Activated CD4-positive, alpha-beta memory T cell treated with anti-CD3 and anti-CD28 coated beads, Interleukin-2, amount 10 ng/mL, durations not matched to agents 7 days and 5 days (primary cell): ENCODE measurements around the gene BCAM. TPM values are rescaled to one million over a fixed set of nuclear protein-coding genes. Genes with fewer than 3 reads are reported as not detected.
"Not testable (repeated sequence)": the region's sequence is repeated elsewhere in the genome, so short reads cannot be mapped to it uniquely, and the experiment has no call there.

Experiments used
- CTCF ChIA-PET: fragments of 350-600 bp; sonication (Branson Sonifier 250); formaldehyde crosslinking; loops from one replicate; lab custom pipeline; 2021; ENCODE audit warnings: antibody characterized with exemption, inconsistent platforms; lab: Charles Lee
- POLR2A ChIA-PET: fragments of 350-600 bp; sonication (Branson Sonifier 250); formaldehyde crosslinking; loops from one replicate; lab custom pipeline; 2021; ENCODE audit warnings: antibody characterized with exemption; lab: Charles Lee
- DNase-seq: peaks from one replicate; pipeline ENCODE4 v3.0.0-alpha.2; 2020
- H3K27ac Mint-ChIP-seq: one replicate; pipeline ENCODE4 v1.8.0; 2021; ENCODE audit warnings: mild to moderate bottlenecking, mixed read lengths
- H3K27me3 Mint-ChIP-seq: one replicate; pipeline ENCODE4 v1.8.0; 2021; ENCODE audit warnings: mixed read lengths
- H3K36me3 Mint-ChIP-seq: one replicate; pipeline ENCODE4 v1.8.0; 2021; ENCODE audit warnings: low read depth, mixed read lengths
- H3K4me1 Mint-ChIP-seq: one replicate; pipeline ENCODE4 v1.8.0; 2021; ENCODE audit warnings: mixed read lengths
- H3K4me3 Mint-ChIP-seq: one replicate; pipeline ENCODE4 v1.8.0; 2021; ENCODE audit warnings: mild to moderate bottlenecking, mixed read lengths
- H3K9me3 Mint-ChIP-seq: one replicate; pipeline ENCODE4 v1.8.0; 2021; ENCODE audit warnings: mixed read lengths
- total RNA-seq, 2 experiments: library from RNA; stranded (reverse); gene quantifications; one replicate each; pipeline ENCODE4 v1.2.3, GENCODE V29; 2021

Gene BCAM, protein sequence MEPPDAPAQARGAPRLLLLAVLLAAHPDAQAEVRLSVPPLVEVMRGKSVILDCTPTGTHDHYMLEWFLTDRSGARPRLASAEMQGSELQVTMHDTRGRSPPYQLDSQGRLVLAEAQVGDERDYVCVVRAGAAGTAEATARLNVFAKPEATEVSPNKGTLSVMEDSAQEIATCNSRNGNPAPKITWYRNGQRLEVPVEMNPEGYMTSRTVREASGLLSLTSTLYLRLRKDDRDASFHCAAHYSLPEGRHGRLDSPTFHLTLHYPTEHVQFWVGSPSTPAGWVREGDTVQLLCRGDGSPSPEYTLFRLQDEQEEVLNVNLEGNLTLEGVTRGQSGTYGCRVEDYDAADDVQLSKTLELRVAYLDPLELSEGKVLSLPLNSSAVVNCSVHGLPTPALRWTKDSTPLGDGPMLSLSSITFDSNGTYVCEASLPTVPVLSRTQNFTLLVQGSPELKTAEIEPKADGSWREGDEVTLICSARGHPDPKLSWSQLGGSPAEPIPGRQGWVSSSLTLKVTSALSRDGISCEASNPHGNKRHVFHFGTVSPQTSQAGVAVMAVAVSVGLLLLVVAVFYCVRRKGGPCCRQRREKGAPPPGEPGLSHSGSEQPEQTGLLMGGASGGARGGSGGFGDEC
- total RNA-seq = not detected

DNA sequence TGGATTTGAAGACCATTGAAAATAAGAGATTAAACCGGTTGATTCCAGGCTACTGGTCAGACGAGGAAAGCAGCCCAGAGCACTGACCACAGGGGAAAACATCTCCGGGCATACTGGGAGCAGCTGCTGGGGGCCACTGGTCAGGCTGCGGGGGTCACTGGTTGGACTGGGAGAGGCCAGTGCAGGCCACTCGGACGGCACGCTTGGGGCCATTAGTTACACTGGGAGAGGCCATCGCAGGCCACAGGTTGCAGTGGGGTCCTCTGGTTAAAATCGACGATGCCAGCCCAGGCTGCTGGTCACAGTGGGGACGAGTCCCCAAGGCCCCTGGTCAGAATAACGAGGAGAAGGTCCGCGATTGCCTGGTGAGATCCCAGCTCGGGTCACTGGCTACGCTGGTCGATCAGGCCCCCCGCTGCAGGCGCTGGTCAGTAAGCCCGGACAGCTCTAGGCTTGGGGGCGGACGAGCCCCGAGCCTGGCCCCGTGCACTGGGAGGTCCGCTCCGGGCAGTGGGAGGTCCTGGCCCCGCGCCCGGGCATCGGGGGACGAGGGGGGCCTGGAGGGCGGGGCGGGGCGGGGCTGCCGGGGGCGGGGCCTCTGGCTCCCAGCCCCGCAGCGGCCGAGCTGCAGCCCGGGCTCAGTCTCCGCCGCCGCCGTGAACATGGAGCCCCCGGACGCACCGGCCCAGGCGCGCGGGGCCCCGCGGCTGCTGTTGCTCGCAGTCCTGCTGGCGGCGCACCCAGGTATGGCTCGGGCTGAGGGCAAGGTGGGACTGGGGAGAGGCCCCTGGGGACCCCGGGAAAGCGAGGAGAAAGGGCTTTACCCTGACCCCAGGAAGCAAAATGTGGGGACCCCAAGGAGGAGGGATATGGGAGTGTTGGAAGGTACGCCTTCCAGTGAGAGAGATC is at the start of gene BCAM:
Gene BCAM (plus strand): TSS at position 641 of the 909 bp plus-strand sequence. CDS start 22 bp downstream, at position 663.
- DNase-seq = no peak
- Mint-ChIP-seq H3K4me3 (no peak within 1 kb of the TSS), H3K9me3 (no peaks in the 10 kb centered on the region), H3K36me3 (no peaks in the 10 kb centered on the region), H3K4me1 (no peaks in the 10 kb centered on the region), H3K27me3 (peaks cover 18% of the 10 kb centered on the region), H3K27ac (no peak within 1 kb of the TSS)
- CTCF ChIA-PET = no interaction called here
- POLR2A ChIA-PET = interaction anchor here (1.3 kb wide), 1 partner anchor 10 kb away, joined by 3 read pairs; no protein-coding TSS in a partner anchor

DNA sequence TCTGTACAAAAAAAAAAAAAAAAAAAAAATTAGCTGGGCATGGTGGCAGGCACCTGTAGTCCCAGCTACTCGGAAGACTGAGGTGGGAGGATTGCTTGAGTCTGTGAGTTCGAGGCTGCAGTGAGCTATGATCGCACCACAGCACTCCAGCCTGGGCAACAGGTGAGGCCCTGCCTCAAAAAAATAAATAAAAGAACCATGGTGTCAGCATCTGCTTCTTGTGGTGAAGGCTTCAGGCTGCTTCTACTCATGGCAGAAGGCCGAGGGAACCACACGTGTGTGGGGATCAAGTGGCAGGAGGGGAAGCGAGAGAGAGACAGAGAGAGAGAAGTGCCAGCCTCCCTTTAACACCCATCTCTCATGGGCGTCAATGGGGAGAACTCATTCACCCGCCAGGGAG is 46.9 kb upstream of the BCAM start:
- Mint-ChIP-seq H3K27me3 (no peaks in the 10 kb centered on the region), H3K9me3 (no peaks in the 10 kb centered on the region), H3K36me3 (peaks cover 43% of the 10 kb centered on the region), H3K27ac (no peak overlapping the region), H3K4me1 (peaks cover 50% of the 10 kb centered on the region), H3K4me3 (no peak overlapping the region)
- no peak for DNase-seq
- ChIA-PET POLR2A (interaction anchor here (0.9 to 1.5 kb wide), 2 partner anchors 9 to 38 kb away, joined by 3 read pairs; no protein-coding TSS in a partner anchor), CTCF (interaction anchor here (0.7 kb wide), 1 partner anchor 375 kb away, joined by 3 read pairs; no protein-coding TSS in a partner anchor)

- CTCF ChIA-PET = interaction anchor here (1.3 to 5.8 kb wide), 4 partner anchors 10 to 108 kb away, joined by 3 to 42 read pairs (median 5); no protein-coding TSS in a partner anchor
- peaks cover 31% of the 10 kb centered on the region for H3K36me3 Mint-ChIP-seq
- no peak overlapping the region for H3K27ac Mint-ChIP-seq
- H3K9me3 Mint-ChIP-seq = peaks cover 3% of the 10 kb centered on the region
- POLR2A ChIA-PET = interaction anchor here (1.2 to 3.6 kb wide), 2 partner anchors 12 kb away, joined by 5 to 20 read pairs; no protein-coding TSS in a partner anchor
- H3K4me3 Mint-ChIP-seq = no peak overlapping the region
- no peak for DNase-seq
- H3K4me1 Mint-ChIP-seq = peaks cover 61% of the 10 kb centered on the region
- peaks cover 2% of the 10 kb centered on the region for H3K27me3 Mint-ChIP-seq
Measured at GRCh38 chr19:44765033-44765948, 43.6 kb upstream of the BCAM start.

- H3K27me3 Mint-ChIP-seq = peaks cover 2% of the 10 kb centered on the region
- ChIA-PET POLR2A (interaction anchor here (3.6 kb wide), 1 partner anchor 13 kb away, joined by 20 read pairs; no protein-coding TSS in a partner anchor), CTCF (interaction anchor here (0.5 to 5.8 kb wide), 6 partner anchors 11 to 109 kb away, joined by 3 to 42 read pairs (median 4); no protein-coding TSS in a partner anchor)
- no peak overlapping the region for H3K4me3 Mint-ChIP-seq
- no peak overlapping the region for H3K27ac Mint-ChIP-seq
- H3K4me1 Mint-ChIP-seq = peaks cover 62% of the 10 kb centered on the region
- peaks cover 3% of the 10 kb centered on the region for H3K9me3 Mint-ChIP-seq
- no peak for DNase-seq
- H3K36me3 Mint-ChIP-seq = peaks cover 27% of the 10 kb centered on the region
Measured at GRCh38 chr19:44765949-44766335, 43.0 kb upstream of the BCAM start.

DNA sequence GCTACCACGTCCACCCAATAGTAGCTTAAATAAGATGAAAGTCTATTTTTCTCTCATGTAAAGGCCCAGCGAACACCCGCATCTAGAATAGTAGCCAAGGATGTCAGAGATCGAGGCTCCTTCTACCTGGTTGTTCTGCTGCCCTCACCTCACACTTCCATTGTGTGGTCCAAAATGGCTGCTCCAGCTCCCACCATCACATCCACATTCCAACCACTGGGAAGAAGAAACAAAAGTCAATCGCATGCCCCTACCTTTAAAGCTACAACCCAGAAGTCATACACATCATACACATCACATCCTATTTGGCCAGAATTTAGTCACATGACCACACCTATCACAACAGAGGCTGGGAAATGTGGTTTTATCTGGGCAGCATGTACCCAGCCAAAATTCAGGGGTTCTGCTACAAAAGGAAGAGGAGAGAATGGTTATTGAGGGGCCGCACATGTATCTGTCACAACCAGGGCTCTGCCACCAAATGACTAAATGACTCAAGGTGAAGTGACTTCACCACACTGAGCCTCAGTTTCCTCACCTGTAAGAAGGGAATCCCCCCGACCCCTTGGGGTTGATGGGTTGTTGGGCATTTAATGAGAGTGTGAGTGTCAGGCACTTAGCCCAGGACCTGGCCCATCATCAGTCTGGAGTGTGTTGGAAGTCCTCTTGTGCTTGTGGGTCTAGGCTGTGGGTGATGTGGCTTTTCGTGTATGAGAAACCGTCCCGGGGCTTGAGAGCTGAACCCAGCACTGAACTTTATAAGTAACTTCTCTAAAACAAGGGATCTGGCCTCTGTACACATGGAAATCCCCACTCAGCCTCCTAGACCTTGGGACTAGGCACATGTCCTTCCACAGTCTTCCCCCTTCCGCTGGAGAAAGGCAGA is 41.4 kb upstream of the BCAM start:
- peaks cover 58% of the 10 kb centered on the region for H3K4me1 Mint-ChIP-seq
- ChIA-PET POLR2A (interaction anchor here (1.0 to 3.6 kb wide), 3 partner anchors 10 to 44 kb away, joined by 5 to 20 read pairs (median 6); no protein-coding TSS in a partner anchor), CTCF (interaction anchor here (1.0 to 5.8 kb wide), 3 partner anchors 14 to 78 kb away, joined by 3 to 42 read pairs (median 5); no protein-coding TSS in a partner anchor)
- DNase-seq = peak; percentile 30
- H3K36me3 Mint-ChIP-seq = peaks cover 18% of the 10 kb centered on the region
- no peak overlapping the region for H3K4me3 Mint-ChIP-seq
- peaks cover 2% of the 10 kb centered on the region for H3K27me3 Mint-ChIP-seq
- H3K9me3 Mint-ChIP-seq = peaks cover 3% of the 10 kb centered on the region
- peak overlapping the region; percentile 25 for H3K27ac Mint-ChIP-seq

DNA sequence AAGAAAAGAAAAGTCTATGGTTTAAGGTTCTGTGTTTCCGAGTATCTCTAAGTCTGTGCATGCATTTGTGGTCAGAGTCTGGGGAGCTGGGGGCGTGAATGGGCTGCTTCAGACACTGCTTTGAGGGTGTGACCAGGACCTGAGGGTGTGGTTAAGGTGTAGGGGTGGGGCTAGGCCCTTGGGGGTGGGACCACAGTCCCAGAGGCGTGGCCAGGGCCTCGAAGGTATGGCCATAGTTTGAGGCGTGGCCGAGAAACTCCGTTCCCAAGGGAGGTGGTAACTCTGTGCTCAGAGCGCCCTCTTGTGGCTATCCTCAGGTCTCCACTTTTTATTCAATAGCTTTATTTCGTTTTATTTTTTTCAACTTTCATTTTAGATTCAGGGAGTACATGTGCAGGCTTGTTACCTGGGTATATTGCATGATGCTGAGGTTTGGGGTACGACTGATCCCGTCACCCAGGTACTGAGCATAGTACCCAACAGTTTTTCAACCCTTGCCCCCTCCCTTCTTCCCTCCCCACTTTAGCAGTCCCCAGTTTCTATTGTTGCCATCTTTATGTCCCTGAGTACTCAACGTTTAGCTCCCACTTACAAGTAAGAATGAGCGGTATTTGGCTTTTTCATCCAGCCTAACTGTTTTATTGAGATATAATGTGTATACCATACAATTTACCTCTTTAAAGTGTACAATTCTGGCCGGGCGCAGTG is 38.2 kb upstream of the BCAM start:
- Mint-ChIP-seq H3K9me3 (peaks cover 3% of the 10 kb centered on the region), H3K36me3 (peaks cover 10% of the 10 kb centered on the region), H3K27me3 (peaks cover 8% of the 10 kb centered on the region), H3K4me3 (peak overlapping the region; percentile 48), H3K27ac (peak overlapping the region; percentile 58), H3K4me1 (peaks cover 40% of the 10 kb centered on the region)
- POLR2A ChIA-PET = interaction anchor here (1.0 to 6.2 kb wide), 7 partner anchors 16 to 119 kb away, joined by 3 to 84 read pairs (median 8); partner anchors contain the start of gene BCL3
- CTCF ChIA-PET = interaction anchor here (0.6 to 6.9 kb wide), 34 partner anchors 9 to 199 kb away, joined by 3 to 336 read pairs (median 6); partner anchors contain the start of genes NECTIN2 and PVR
- peak; percentile 99 for DNase-seq

- H3K9me3 Mint-ChIP-seq, DNase-seq, H3K27ac Mint-ChIP-seq, H3K27me3 Mint-ChIP-seq, H3K4me3 Mint-ChIP-seq: not testable (repeated sequence)
- POLR2A ChIA-PET = interaction anchor here (2.0 to 6.2 kb wide), 2 partner anchors 48 to 83 kb away, joined by 5 to 84 read pairs; no protein-coding TSS in a partner anchor
- Mint-ChIP-seq H3K4me1 (peaks cover 39% of the 10 kb centered on the region), H3K36me3 (peaks cover 10% of the 10 kb centered on the region)
- CTCF ChIA-PET = interaction anchor here (0.5 to 6.9 kb wide), 10 partner anchors 10 to 142 kb away, joined by 3 to 336 read pairs (median 19); no protein-coding TSS in a partner anchor
Measured at GRCh38 chr19:44772144-44772543, 36.8 kb upstream of the BCAM start.

DNA sequence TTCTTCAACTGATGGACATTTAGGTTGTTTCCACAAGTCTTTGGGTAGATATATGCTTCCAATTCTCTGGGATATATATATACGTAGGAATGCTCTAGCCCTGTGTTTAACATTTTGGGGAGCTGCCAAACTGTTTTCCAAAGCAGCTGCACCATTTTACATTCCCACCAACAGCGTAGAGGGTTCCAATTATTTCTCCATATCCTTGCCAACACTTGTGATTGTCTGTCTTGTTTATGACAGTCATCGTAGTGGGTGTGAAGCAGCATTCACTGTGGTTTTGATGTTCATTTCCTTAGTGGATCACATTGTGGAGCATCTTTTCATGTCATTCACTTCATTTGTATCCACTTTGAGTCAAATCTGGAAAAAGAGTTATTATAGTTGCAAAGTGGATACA is 35.9 kb upstream of the BCAM start:
- ChIA-PET POLR2A (interaction anchor here (0.7 to 6.2 kb wide), 2 partner anchors 49 to 78 kb away, joined by 4 to 84 read pairs; no protein-coding TSS in a partner anchor), CTCF (interaction anchor here (4.3 to 6.9 kb wide), 2 partner anchors 48 to 82 kb away, joined by 87 to 336 read pairs; no protein-coding TSS in a partner anchor)
- Mint-ChIP-seq H3K36me3 (peaks cover 7% of the 10 kb centered on the region), H3K4me1 (peaks cover 30% of the 10 kb centered on the region), H3K27me3 (peaks cover 8% of the 10 kb centered on the region), H3K9me3 (peaks cover 3% of the 10 kb centered on the region), H3K4me3 (no peak overlapping the region), H3K27ac (no peak overlapping the region)
- no peak for DNase-seq

- H3K27ac Mint-ChIP-seq = no peak overlapping the region
- ChIA-PET POLR2A (no interaction called here), CTCF (interaction anchor here (1.4 to 6.9 kb wide), 3 partner anchors 8 to 51 kb away, joined by 3 to 336 read pairs (median 7); no protein-coding TSS in a partner anchor)
- no peak overlapping the region for H3K4me3 Mint-ChIP-seq
- H3K9me3 Mint-ChIP-seq = no peaks in the 10 kb centered on the region
- peaks cover 6% of the 10 kb centered on the region for H3K27me3 Mint-ChIP-seq
- DNase-seq = no peak
- H3K4me1 Mint-ChIP-seq = peaks cover 8% of the 10 kb centered on the region
- H3K36me3 Mint-ChIP-seq = no peaks in the 10 kb centered on the region
Measured at GRCh38 chr19:44775676-44776240, 33.1 kb upstream of the BCAM start.
